ENCODE data around the gene SLC23A1.

- TF ChIP-seq CTCF (IDR thresholded peaks at IDR 0.05; ENCODE audit: low read depth, low read length, poor library complexity, severe bottlenecking) = no peak
- TF ChIP-seq EZH2phosphoT487 (IDR thresholded peaks at IDR 0.05; ENCODE audit: borderline replicate concordance, low read length) = no peak
Observed at GRCh38 chr5:139361835-139362429, 21.2 kb downstream of the SLC23A1 start.

All from DOHH2 (cell line).